Fibroblast of lung (primary cell): ENCODE results near the gene TECPR2. TPM values are rescaled to one million over a fixed set of nuclear protein-coding genes. Genes with fewer than 3 reads are reported as not detected.

ENCODE experiments used
- DNase-seq, 2 donors: peaks; one replicate each; pipeline versions ENCODE4 v3.0.0 to v3.0.0-alpha.2; 2010; ENCODE audit warnings: low read depth in 2 of 2
- H2AFZ ChIP-seq: 2 replicates; pipeline ENCODE4 v1.5.1; 2012; ENCODE audit warnings: low read length, control low read depth, inconsistent platforms
- H3K27ac ChIP-seq: 2 replicates; pipeline ENCODE4 v1.5.1; 2011; ENCODE audit warnings: low read length, control low read depth; ENCODE audit not compliant: insufficient read depth
- H3K27me3 ChIP-seq: 2 replicates; pipeline ENCODE4 v1.5.1; 2011; ENCODE audit warnings: mild to moderate bottlenecking, low read length; ENCODE audit not compliant: control insufficient read depth, insufficient read depth
- H3K36me3 ChIP-seq: 2 replicates; pipeline ENCODE4 v1.5.1; 2011; ENCODE audit warnings: low read length; ENCODE audit not compliant: control insufficient read depth, insufficient read depth
- H3K4me1 ChIP-seq: 2 replicates; pipeline ENCODE4 v1.5.1; 2011; ENCODE audit warnings: low read length; ENCODE audit not compliant: control insufficient read depth, insufficient read depth; ENCODE audit errors: extremely low read depth
- H3K4me2 ChIP-seq: 2 replicates; pipeline ENCODE4 v1.5.1; 2011; ENCODE audit warnings: low read length, control low read depth; ENCODE audit not compliant: insufficient read depth; ENCODE audit errors: extremely low read depth
- H3K4me3 ChIP-seq, 4 experiments: fragments of 200-600 bp in 1 of 4; sonication (generic) in 1 of 4; replicated peaks in 1 of 4; 2 replicates each; pipeline ENCODE4 v1.5.1; 2011 to 2016; ENCODE audit warnings: low read length in 4 of 4, low read depth in 3 of 4, mild to moderate bottlenecking in 3 of 4, control low read depth in 2 of 4, inconsistent platforms in 1 of 4, mixed read lengths in 1 of 4; ENCODE audit not compliant: insufficient read depth in 1 of 4; ENCODE audit errors: control extremely low read depth in 1 of 4
- H3K79me2 ChIP-seq: 2 replicates; pipeline ENCODE4 v1.5.1; 2012; ENCODE audit warnings: mild to moderate bottlenecking, low read length, inconsistent platforms; ENCODE audit not compliant: control insufficient read depth, insufficient read depth
- H3K9ac ChIP-seq: 2 replicates; pipeline ENCODE4 v1.5.1; 2011; ENCODE audit warnings: mild to moderate bottlenecking, low read length, control low read depth; ENCODE audit not compliant: insufficient read depth
- H3K9me3 ChIP-seq: 2 replicates; pipeline ENCODE4 v1.5.1; 2012; ENCODE audit warnings: low read depth, low read length; ENCODE audit not compliant: control insufficient read depth, insufficient read depth
- H4K20me1 ChIP-seq: 2 replicates; pipeline ENCODE4 v1.5.1; 2011; ENCODE audit warnings: low read length; ENCODE audit not compliant: control insufficient read depth, insufficient read depth; ENCODE audit errors: extremely low read depth
- CTCF ChIP-seq, 2 donors: IDR thresholded peaks in 1 of 2; conservative IDR thresholded peaks in 1 of 2; 1 replicate in 1 of 2; 2 replicates in 1 of 2; pipeline ENCODE4 v1.5.1; 2011 to 2012; ENCODE audit warnings: low read length in 2 of 2, control low read depth in 1 of 2, inconsistent platforms in 1 of 2, low read depth in 1 of 2, mild to moderate bottlenecking in 1 of 2
- EZH2 ChIP-seq: IDR thresholded peaks from 2 replicates; pipeline ENCODE4 v1.5.1; 2012; ENCODE audit warnings: low read length, control low read depth, mild to moderate bottlenecking; ENCODE audit errors: missing control alignments
- polyA plus RNA-seq, 2 donors: library from polyadenylated mRNA; depleted of rRNA in 1 of 2; stranded (reverse) in 1 of 2; unstranded in 1 of 2; fragments of >200 nt; gene quantifications; 2 replicates each; pipeline ENCODE4 v1.2.1, GENCODE V29; 2011 to 2012; ENCODE audit warnings: missing spikeins in 1 of 2
- total RNA-seq: library from RNA; depleted of rRNA; stranded (reverse); fragments of >200 nt; gene quantifications from 2 replicates; pipeline ENCODE4 v1.2.1, GENCODE V29; 2014

The TECPR2 gene
- total and polyA plus RNA-seq, 2 donors (not counting 1 experiment from before 2014, with no cell fraction given): 9.2 to 17.8 TPM

GRCh38 chr14:102342238-102342637 is 20.5 kb upstream of the TECPR2 start:
- no peaks in the 10 kb centered on the region for H4K20me1 ChIP-seq
- no peak overlapping the region for H3K4me2 ChIP-seq
- TF ChIP-seq EZH2 (no peak), CTCF (conservative IDR thresholded peaks at IDR 0.05 in 1 of 2, IDR thresholded peaks at IDR 0.05 in 1 of 2; ENCODE audit: low read depth in 1 of 2, low read length in 2 of 2) (no peak)
- H3K9ac ChIP-seq: no peak overlapping the region
- H3K27me3 ChIP-seq: no peaks in the 10 kb centered on the region
- H3K79me2 ChIP-seq: no peaks in the 10 kb centered on the region
- H2AFZ ChIP-seq: no peak overlapping the region
- H3K4me1 ChIP-seq: no peaks in the 10 kb centered on the region
- no peak overlapping the region for H3K27ac ChIP-seq
- no peak for DNase-seq
- no peak overlapping the region for H3K4me3 ChIP-seq
- H3K36me3 ChIP-seq: peaks cover 8% of the 10 kb centered on the region
- no peaks in the 10 kb centered on the region for H3K9me3 ChIP-seq

GRCh38 chr14:102344084-102344483 is 18.7 kb upstream of the TECPR2 start:
- TF ChIP-seq CTCF (conservative IDR thresholded peaks at IDR 0.05 in 1 of 2, IDR thresholded peaks at IDR 0.05 in 1 of 2; ENCODE audit: low read depth in 1 of 2, low read length in 2 of 2) (no peak), EZH2 (no peak)
- Histone ChIP-seq H3K36me3 (peaks cover 10% of the 10 kb centered on the region), H3K9me3 (no peaks in the 10 kb centered on the region), H3K79me2 (no peaks in the 10 kb centered on the region), H3K4me3 (no peak overlapping the region), H2AFZ (no peak overlapping the region), H3K27me3 (no peaks in the 10 kb centered on the region), H3K4me1 (no peaks in the 10 kb centered on the region), H3K4me2 (no peak overlapping the region), H4K20me1 (no peaks in the 10 kb centered on the region), H3K9ac (no peak overlapping the region), H3K27ac (no peak overlapping the region)
- no peak for DNase-seq

GRCh38 chr14:102344485-102344884 is 18.3 kb upstream of the TECPR2 start:
- Histone ChIP-seq H3K4me3 (no peak overlapping the region), H3K4me2 (no peak overlapping the region), H3K4me1 (no peaks in the 10 kb centered on the region), H2AFZ (no peak overlapping the region), H3K9me3 (no peaks in the 10 kb centered on the region), H3K79me2 (no peaks in the 10 kb centered on the region), H3K36me3 (peaks cover 10% of the 10 kb centered on the region), H3K9ac (no peak overlapping the region), H4K20me1 (no peaks in the 10 kb centered on the region), H3K27ac (no peak overlapping the region), H3K27me3 (no peaks in the 10 kb centered on the region)
- no peak for DNase-seq
- TF ChIP-seq EZH2 (no peak), CTCF (conservative IDR thresholded peaks at IDR 0.05 in 1 of 2, IDR thresholded peaks at IDR 0.05 in 1 of 2; ENCODE audit: low read depth in 1 of 2, low read length in 2 of 2) (no peak)
